GM20000 (cell line): ENCODE results near the gene SMOC2.

ENCODE experiments used
- DNase-seq: peaks from one replicate; pipeline ENCODE4 v3.0.0; 2012; ENCODE audit warnings: low spot score
- CTCF ChIP-seq: IDR thresholded peaks from 2 replicates; pipeline ENCODE4 v1.5.1; 2012; ENCODE audit warnings: mild to moderate bottlenecking, control low read depth; ENCODE audit errors: extremely low read depth, missing control alignments

The SMOC2 gene

DNA sequence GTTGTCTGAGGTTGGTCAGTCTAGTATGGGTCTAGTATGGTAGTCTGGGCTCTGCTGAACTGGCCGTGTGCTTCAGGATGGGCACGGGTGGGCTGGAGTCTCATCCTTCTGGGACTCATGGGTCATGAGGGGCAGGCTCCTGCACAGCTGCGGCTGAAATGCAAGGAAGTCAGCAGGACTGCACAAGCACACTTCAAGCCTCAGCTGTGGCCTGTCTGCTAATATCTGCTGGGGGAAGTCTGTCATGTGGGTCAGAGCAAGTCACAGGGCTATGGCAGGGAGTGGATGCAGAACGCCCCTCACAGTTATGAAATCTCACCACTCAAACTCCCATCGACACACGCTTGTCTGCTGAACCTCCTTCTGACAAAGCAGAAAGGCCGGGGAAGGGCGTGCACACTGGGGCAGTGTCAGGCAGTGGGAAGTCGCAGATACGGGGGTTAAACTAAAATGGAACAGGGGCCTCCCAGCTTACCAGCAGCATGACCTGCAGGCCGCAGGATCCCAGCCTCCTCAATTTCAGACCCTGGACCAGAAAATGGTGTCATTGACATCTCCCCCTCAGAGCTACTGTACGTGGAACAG lies 229.5 kb downstream of the SMOC2 start:
- DNase-seq: no peak
- TF ChIP-seq CTCF: no peak

GRCh38 chr6:168671028-168671862 lies 230.3 kb downstream of the SMOC2 start:
- TF ChIP-seq CTCF: no peak
- no peak for DNase-seq

DNA sequence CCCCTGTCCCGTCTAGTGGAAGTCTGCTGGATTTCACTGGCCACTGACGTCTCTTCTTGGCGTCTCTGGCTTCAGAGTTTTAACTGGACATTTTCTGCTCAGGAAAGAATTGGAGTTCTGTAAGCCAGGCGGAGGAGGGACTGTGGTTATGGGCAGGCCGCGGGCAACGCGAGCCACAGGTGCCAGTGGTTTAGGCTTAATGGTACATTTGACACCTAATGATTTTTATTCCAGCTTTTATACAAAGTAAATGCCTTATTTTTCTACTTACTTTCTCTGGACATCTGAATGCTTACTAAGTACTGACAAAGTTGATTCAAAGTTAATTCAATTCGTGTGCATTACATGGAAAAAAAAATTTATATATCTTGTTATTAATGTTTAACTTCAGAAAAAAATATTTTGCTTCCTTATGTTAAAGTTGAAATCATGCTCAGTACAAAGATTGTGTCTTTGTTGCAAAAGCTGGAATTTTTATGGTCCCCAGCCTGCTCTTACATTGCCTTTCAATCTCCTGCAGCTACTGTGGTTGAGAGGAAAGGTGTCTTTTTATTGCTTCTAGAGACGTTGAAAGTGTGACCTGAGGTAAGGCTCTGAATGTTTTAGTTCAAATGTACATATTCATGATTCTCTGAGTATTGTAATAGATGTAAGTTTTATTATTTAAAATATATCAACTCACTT lies 231.0 kb downstream of the SMOC2 start:
- no peak for TF ChIP-seq CTCF
- DNase-seq: no peak

DNA sequence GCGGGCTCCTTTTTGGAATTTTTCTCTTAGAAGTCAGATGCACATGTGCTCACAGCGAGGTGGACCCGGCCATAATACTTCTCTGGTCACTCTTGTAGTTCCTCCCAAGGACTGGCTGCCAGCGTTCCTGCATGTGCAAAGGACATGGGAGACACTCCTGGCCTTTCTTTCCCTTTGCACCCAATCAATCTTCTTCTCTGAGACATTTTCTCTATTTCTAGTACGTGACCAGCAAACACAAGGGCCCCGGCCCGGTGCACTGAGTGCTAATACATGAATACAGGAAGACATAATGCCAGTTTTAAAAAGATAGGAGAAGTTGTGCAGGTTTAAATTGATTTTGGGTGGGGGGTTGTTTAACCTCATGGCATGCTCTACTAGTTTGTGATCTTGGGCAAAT lies 233.6 kb downstream of the SMOC2 start:
- TF ChIP-seq CTCF: no peak
- DNase-seq: no peak

GRCh38 chr6:168675375-168675774 lies 234.4 kb downstream of the SMOC2 start:
- no peak for TF ChIP-seq CTCF
- DNase-seq: no peak

- no peak for TF ChIP-seq CTCF
- no peak for DNase-seq
Observed at GRCh38 chr6:168675933-168676551, 235.1 kb downstream of the SMOC2 start.
